ENCODE measurements around the gene ACKR2. TPM values are rescaled to one million over a fixed set of nuclear protein-coding genes. Genes with fewer than 3 reads are reported as not detected.

ACKR2 gene
- total and polyA plus RNA-seq, 2 of the 13 experiments (the other 11 are each of a cell fraction or from before 2014, with no cell fraction given): 1.1 to 1.9 TPM

- TF ChIP-seq ZBTB33 (CRISPR knock-in tag; IDR thresholded peaks at IDR 0.05): no peak; the same call in 1 of the 2 replicates
- 0 out of 2 replicates have a peak, but pooled peaks have one; percentile 8 for TF ChIP-seq IRF1 (CRISPR knock-in tag; IDR thresholded peaks at IDR 0.05; ENCODE audit: low read depth)
- 0 out of 2 replicates have a peak, but pooled peaks have one; percentile 35 for TF ChIP-seq KLF13 (CRISPR knock-in tag; IDR thresholded peaks at IDR 0.05)
- TF ChIP-seq ZNF562 (CRISPR knock-in tag; IDR thresholded peaks at IDR 0.05; ENCODE audit: borderline replicate concordance): no peak
- no peak for TF ChIP-seq XBP1 (CRISPR knock-in tag; IDR thresholded peaks at IDR 0.05)
- TF ChIP-seq PAXIP1 (CRISPR knock-in tag; conservative IDR thresholded peaks at IDR 0.05): peak; percentile 96
- no peak for TF ChIP-seq ZNF782 (CRISPR knock-in tag; IDR thresholded peaks at IDR 0.05; ENCODE audit: borderline replicate concordance)
- TF ChIP-seq BORCS8-MEF2B (CRISPR knock-in tag; IDR thresholded peaks at IDR 0.05): 0 out of 2 replicates have a peak, but pooled peaks have one; percentile 11
- no peak for TF ChIP-seq ZNF180 (CRISPR knock-in tag; IDR thresholded peaks at IDR 0.05; ENCODE audit: borderline replicate concordance, low read depth)
- no peak for TF ChIP-seq ZIK1 (CRISPR knock-in tag; IDR thresholded peaks at IDR 0.05; ENCODE audit: borderline replicate concordance, low read depth)
- TF ChIP-seq MXI1 (IDR thresholded peaks at IDR 0.05; ENCODE audit: borderline replicate concordance, low read depth, low read length): 0 out of 3 replicates have a peak, but pooled peaks have one; percentile 8
- no peak for TF ChIP-seq WIZ (CRISPR knock-in tag; IDR thresholded peaks at IDR 0.05)
- TF ChIP-seq MAFG (CRISPR knock-in tag; IDR thresholded peaks at IDR 0.05): no peak
- TF ChIP-seq MTF2 (CRISPR knock-in tag; IDR thresholded peaks at IDR 0.05; ENCODE audit: borderline replicate concordance): no peak
- TF ChIP-seq ELF4 (CRISPR knock-in tag; IDR thresholded peaks at IDR 0.05; ENCODE audit: borderline replicate concordance): no peak; the same call in 1 of the 2 replicates
- peak; percentile 72; the same call in 1 of the 2 replicates for TF ChIP-seq TFE3 (CRISPR knock-in tag; IDR thresholded peaks at IDR 0.05)
- TF ChIP-seq ZNF703 (CRISPR knock-in tag; IDR thresholded peaks at IDR 0.05; ENCODE audit: borderline replicate concordance): peak; percentile 86; the same call in 1 of the 2 replicates
- TF ChIP-seq ZFP36 (IDR thresholded peaks at IDR 0.05; ENCODE audit: borderline replicate concordance, low read depth, low read length, partially characterized antibody): no peak
Observed at GRCh38 chr3:42855547-42856380, 46.5 kb downstream of the ACKR2 start (continued).
